ENCODE measurements around the gene ACTR3C. TPM values are rescaled to one million over a fixed set of nuclear protein-coding genes. Genes with fewer than 3 reads are reported as not detected.

The ACTR3C gene
- polyA plus RNA-seq, 6 donors from 2014 or later = 1.3 to 7.6 (median 6.2) TPM; not detected in 1

GRCh38 chr7:150355666-150356059 is 32.3 kb upstream of the ACTR3C start:
- peak overlapping the region in 2 of 6 donors; percentile 9 to 42 for H3K27ac Mint-ChIP-seq
- ATAC-seq (ENCODE audit: low read depth in 2 of 2) = no peak
- no peak overlapping the region for H3K4me3 Mint-ChIP-seq
- H3K36me3 Mint-ChIP-seq = no peaks in the 10 kb centered on the region
- H3K27me3 Mint-ChIP-seq = no peaks in the 10 kb centered on the region
- H3K4me1 Mint-ChIP-seq = peaks cover 18 to 25% (median 22%) of the 10 kb centered on the region in 3 donors
- no peak for DNase-seq
- H3K9me3 Mint-ChIP-seq = no peaks in the 10 kb centered on the region

- Mint-ChIP-seq H3K9me3 (no peaks in the 10 kb centered on the region), H3K27me3 (peaks cover 0 to 2% (median 2%) of the 10 kb centered on the region in 3 donors), H3K4me1 (peaks cover 0 to 5% (median 4%) of the 10 kb centered on the region in 3 donors), H3K36me3 (peaks cover 0 to 1% of the 10 kb centered on the region in 2 donors), H3K27ac (no peak overlapping the region), H3K4me3 (no peak overlapping the region)
- no peak for ATAC-seq (ENCODE audit: low read depth in 2 of 2)
- no peak for DNase-seq
Observed at GRCh38 chr7:150351587-150352194, 28.3 kb upstream of the ACTR3C start.

- Mint-ChIP-seq H3K4me3 (no peak overlapping the region), H3K9me3 (peaks cover 0 to 20% (median 10%) of the 10 kb centered on the region in 7 donors), H3K27ac (peak overlapping the region in 1 of 6 donors; percentile 42), H3K36me3 (peaks cover 0 to 15% of the 10 kb centered on the region in 2 donors), H3K27me3 (peaks cover 14 to 31% (median 30%) of the 10 kb centered on the region in 3 donors), H3K4me1 (peaks cover 0 to 4% (median 2%) of the 10 kb centered on the region in 3 donors)
- DNase-seq (no peak), ATAC-seq (ENCODE audit: low read depth in 2 of 2) (no peak)
Observed at GRCh38 chr7:150346922-150347321, 23.6 kb upstream of the ACTR3C start.

GRCh38 chr7:150345012-150345411 is 21.7 kb upstream of the ACTR3C start:
- peaks cover 17 to 49% (median 49%) of the 10 kb centered on the region in 3 donors for H3K27me3 Mint-ChIP-seq
- no peak overlapping the region for H3K4me3 Mint-ChIP-seq
- peaks cover 0 to 15% of the 10 kb centered on the region in 2 donors for H3K36me3 Mint-ChIP-seq
- peaks cover 0 to 20% (median 10%) of the 10 kb centered on the region in 7 donors for H3K9me3 Mint-ChIP-seq
- H3K27ac Mint-ChIP-seq = no peak overlapping the region
- DNase-seq (no peak), ATAC-seq (ENCODE audit: low read depth in 2 of 2) (no peak)
- peaks cover 6 to 17% (median 14%) of the 10 kb centered on the region in 3 donors for H3K4me1 Mint-ChIP-seq

GRCh38 chr7:150344299-150344698 is 21.0 kb upstream of the ACTR3C start:
- H3K36me3 Mint-ChIP-seq = peaks cover 0 to 15% of the 10 kb centered on the region in 2 donors
- ATAC-seq (ENCODE audit: low read depth in 2 of 2) = no peak
- peaks cover 0 to 20% (median 10%) of the 10 kb centered on the region in 7 donors for H3K9me3 Mint-ChIP-seq
- H3K4me3 Mint-ChIP-seq = no peak overlapping the region
- peaks cover 12 to 21% (median 20%) of the 10 kb centered on the region in 3 donors for H3K4me1 Mint-ChIP-seq
- H3K27me3 Mint-ChIP-seq = peaks cover 21 to 56% (median 55%) of the 10 kb centered on the region in 3 donors
- DNase-seq = no peak
- H3K27ac Mint-ChIP-seq = peak overlapping the region in 1 of 6 donors; percentile 15

GRCh38 chr7:150343225-150343624 is 19.9 kb upstream of the ACTR3C start:
- H3K36me3 Mint-ChIP-seq = peaks cover 0 to 17% of the 10 kb centered on the region in 2 donors
- H3K4me1 Mint-ChIP-seq = peaks cover 13 to 25% (median 23%) of the 10 kb centered on the region in 3 donors
- H3K9me3 Mint-ChIP-seq = peaks cover 0 to 20% (median 10%) of the 10 kb centered on the region in 7 donors
- H3K4me3 Mint-ChIP-seq = no peak overlapping the region
- H3K27ac Mint-ChIP-seq = peak overlapping the region in 2 of 6 donors; percentile 13 to 54
- peaks cover 24 to 57% (median 55%) of the 10 kb centered on the region in 3 donors for H3K27me3 Mint-ChIP-seq
- ATAC-seq (ENCODE audit: low read depth in 2 of 2) (no peak), DNase-seq (no peak)

GRCh38 chr7:150342121-150342408 is 18.7 kb upstream of the ACTR3C start:
- peaks cover 13 to 25% (median 23%) of the 10 kb centered on the region in 3 donors for H3K4me1 Mint-ChIP-seq
- H3K27me3 Mint-ChIP-seq = peaks cover 24 to 57% (median 55%) of the 10 kb centered on the region in 3 donors
- H3K4me3 Mint-ChIP-seq = peak overlapping the region in 4 of 8 donors; percentile 44 to 68 (median 51)
- ATAC-seq (ENCODE audit: low read depth in 2 of 2) (no peak), DNase-seq (no peak)
- peaks cover 0 to 20% (median 10%) of the 10 kb centered on the region in 7 donors for H3K9me3 Mint-ChIP-seq
- peaks cover 0 to 26% of the 10 kb centered on the region in 2 donors for H3K36me3 Mint-ChIP-seq
- H3K27ac Mint-ChIP-seq = no peak overlapping the region

- H3K27me3 Mint-ChIP-seq = peaks cover 24 to 54% (median 50%) of the 10 kb centered on the region in 3 donors
- no peak for DNase-seq
- H3K4me1 Mint-ChIP-seq = peaks cover 13 to 25% (median 23%) of the 10 kb centered on the region in 3 donors
- H3K36me3 Mint-ChIP-seq = peaks cover 0 to 22% of the 10 kb centered on the region in 2 donors
- peaks cover 0 to 19% (median 10%) of the 10 kb centered on the region in 7 donors for H3K9me3 Mint-ChIP-seq
- peak within 1 kb of the TSS in 7 of 8 donors; percentile 46 to 79 (median 65) for H3K4me3 Mint-ChIP-seq
- no peak within 1 kb of the TSS for H3K27ac Mint-ChIP-seq
- ATAC-seq (ENCODE audit: low read depth in 2 of 2) = no peak
Observed at GRCh38 chr7:150341263-150342120, 18.1 kb upstream of the ACTR3C start, which contains the start of gene RARRES2. TSS of gene RARRES2 (minus strand) at chr7:150341629. CDS start at chr7:150340609, 1,020 bp downstream.

- Mint-ChIP-seq H3K4me1 (peaks cover 13 to 25% (median 23%) of the 10 kb centered on the region in 3 donors), H3K9me3 (peaks cover 0 to 19% (median 10%) of the 10 kb centered on the region in 7 donors), H3K27me3 (peaks cover 24 to 48% (median 44%) of the 10 kb centered on the region in 3 donors), H3K4me3 (peak overlapping the region in 5 of 8 donors; percentile 26 to 68 (median 56)), H3K36me3 (peaks cover 0 to 17% of the 10 kb centered on the region in 2 donors), H3K27ac (no peak overlapping the region)
- DNase-seq (no peak), ATAC-seq (ENCODE audit: low read depth in 2 of 2) (no peak)
Observed at GRCh38 chr7:150340875-150341262, 17.5 kb upstream of the ACTR3C start.

GRCh38 chr7:150340024-150340749 is 16.8 kb upstream of the ACTR3C start:
- peak; percentile 75 to 79 for ATAC-seq (ENCODE audit: low read depth in 2 of 2)
- no peak for DNase-seq

GRCh38 chr7:150339409-150339809 is 16.1 kb upstream of the ACTR3C start:
- no peak for DNase-seq
- Mint-ChIP-seq H3K27me3 (peaks cover 29 to 47% (median 43%) of the 10 kb centered on the region in 3 donors), H3K36me3 (peaks cover 0 to 17% of the 10 kb centered on the region in 2 donors), H3K4me3 (peak overlapping the region in 3 of 8 donors; percentile 25 to 77 (median 50)), H3K4me1 (peaks cover 13 to 25% (median 23%) of the 10 kb centered on the region in 3 donors), H3K27ac (no peak overlapping the region), H3K9me3 (peaks cover 0 to 12% (median 10%) of the 10 kb centered on the region in 7 donors)
- ATAC-seq (ENCODE audit: low read depth in 2 of 2) = peak in 1 of 2 donors; percentile 30

More at GRCh38 chr7:150340024-150340749, 16.8 kb upstream of the ACTR3C start:
- peaks cover 13 to 25% (median 23%) of the 10 kb centered on the region in 3 donors for H3K4me1 Mint-ChIP-seq
- peaks cover 0 to 17% of the 10 kb centered on the region in 2 donors for H3K36me3 Mint-ChIP-seq
- H3K9me3 Mint-ChIP-seq = peaks cover 0 to 19% (median 10%) of the 10 kb centered on the region in 7 donors
- no peak overlapping the region for H3K27ac Mint-ChIP-seq
- H3K27me3 Mint-ChIP-seq = peaks cover 28 to 47% (median 43%) of the 10 kb centered on the region in 3 donors
- peak overlapping the region in 4 of 8 donors; percentile 37 to 79 (median 59) for H3K4me3 Mint-ChIP-seq

GRCh38 chr7:150338166-150338829 is 15.0 kb upstream of the ACTR3C start:
- no peak for DNase-seq
- Mint-ChIP-seq H3K9me3 (peaks cover 0 to 3% (median 1%) of the 10 kb centered on the region in 7 donors), H3K36me3 (peaks cover 0 to 10% of the 10 kb centered on the region in 2 donors), H3K4me3 (peak overlapping the region in 1 of 8 donors; percentile 12), H3K4me1 (peaks cover 13 to 25% (median 23%) of the 10 kb centered on the region in 3 donors), H3K27ac (no peak overlapping the region), H3K27me3 (peaks cover 25 to 40% (median 37%) of the 10 kb centered on the region in 3 donors)
- no peak for ATAC-seq (ENCODE audit: low read depth in 2 of 2)

All from naive B cell (primary cell).